HG03439 (cell line): ENCODE measurements around the gene UNC13D.
"Not testable (repeated sequence)": the region's sequence is repeated elsewhere in the genome, so short reads cannot be mapped to it uniquely, and the experiment has no call there.

ENCODE experiments used
- ATAC-seq: cut with Tn5 transposase; IDR thresholded peaks from one replicate; pipeline ENCODE4 v1.9.1; 2021; ENCODE audit warnings: mild to moderate bottlenecking, moderate library complexity; ENCODE audit not compliant: unreplicated experiment

UNC13D gene

DNA sequence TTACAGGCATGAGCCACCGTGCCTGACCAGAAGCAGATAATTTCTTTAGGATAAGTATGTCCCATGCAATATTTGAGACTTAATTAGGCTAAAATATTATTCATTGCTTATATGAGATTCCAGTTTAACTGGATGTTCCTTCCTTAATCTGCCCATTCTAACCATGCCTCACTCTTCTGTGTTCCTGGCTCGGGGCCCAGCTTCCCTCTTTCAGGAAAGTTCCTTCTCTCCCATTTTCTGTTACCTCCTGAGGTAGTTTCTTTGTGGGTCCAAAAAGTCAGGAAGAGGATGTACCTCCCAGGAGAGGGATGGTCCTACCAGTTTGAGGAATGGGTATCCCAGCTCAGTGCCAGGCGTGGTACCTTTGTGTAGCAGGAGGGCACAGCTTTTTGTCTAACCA, 36.3 kb downstream of the UNC13D start:
- ATAC-seq = no peak

GRCh38 chr17:75806822-75807500, 37.2 kb downstream of the UNC13D start:
- no peak for ATAC-seq

GRCh38 chr17:75803883-75804282, 40.3 kb downstream of the UNC13D start:
- no peak for ATAC-seq

GRCh38 chr17:75799402-75799801, 44.8 kb downstream of the UNC13D start:
- ATAC-seq = no peak

- no peak for ATAC-seq
Observed at GRCh38 chr17:75795820-75796607, 48.2 kb downstream of the UNC13D start.

- ATAC-seq = no peak
Observed at GRCh38 chr17:75793460-75793859, 50.7 kb downstream of the UNC13D start.

GRCh38 chr17:75791254-75791653, 53.0 kb downstream of the UNC13D start:
- no peak for ATAC-seq

GRCh38 chr17:75785016-75785890, 59.0 kb downstream of the UNC13D start:
- peak; percentile 57 for ATAC-seq

DNA sequence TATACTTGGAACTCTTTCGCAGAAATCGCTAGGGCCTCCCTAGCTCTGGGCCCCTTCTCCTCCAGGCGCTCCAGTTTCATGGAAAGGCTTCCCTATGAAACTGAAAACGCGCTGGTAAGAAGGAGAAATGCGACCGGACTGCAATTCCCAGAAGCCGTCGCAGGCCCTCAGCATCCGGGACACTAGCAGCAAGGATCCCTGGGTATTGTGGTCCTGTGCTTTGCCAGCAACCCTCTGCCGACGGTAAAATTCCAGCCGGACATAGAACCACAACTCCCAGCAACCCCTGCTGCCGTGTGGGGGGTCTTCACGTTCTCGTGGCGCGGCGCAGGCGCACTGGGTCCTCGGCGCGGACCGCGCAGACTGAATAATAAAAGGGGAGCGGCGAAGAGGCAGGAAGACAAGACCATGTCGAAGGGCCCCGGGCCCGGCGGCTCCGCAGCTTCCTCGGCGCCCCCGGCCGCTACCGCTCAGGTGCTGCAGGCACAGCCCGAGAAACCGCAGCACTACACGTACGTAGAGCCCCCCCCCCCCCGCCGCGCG, 59.7 kb downstream of the UNC13D start, which contains the start of gene UNK:
TSS of gene UNK (plus strand) at position 334 of the 543 bp plus-strand sequence. CDS start at position 409, 75 bp downstream.
- peak; percentile 55 for ATAC-seq

GRCh38 chr17:75783803-75784472, 60.3 kb downstream of the UNC13D start:
- peak; percentile 2 for ATAC-seq

DNA sequence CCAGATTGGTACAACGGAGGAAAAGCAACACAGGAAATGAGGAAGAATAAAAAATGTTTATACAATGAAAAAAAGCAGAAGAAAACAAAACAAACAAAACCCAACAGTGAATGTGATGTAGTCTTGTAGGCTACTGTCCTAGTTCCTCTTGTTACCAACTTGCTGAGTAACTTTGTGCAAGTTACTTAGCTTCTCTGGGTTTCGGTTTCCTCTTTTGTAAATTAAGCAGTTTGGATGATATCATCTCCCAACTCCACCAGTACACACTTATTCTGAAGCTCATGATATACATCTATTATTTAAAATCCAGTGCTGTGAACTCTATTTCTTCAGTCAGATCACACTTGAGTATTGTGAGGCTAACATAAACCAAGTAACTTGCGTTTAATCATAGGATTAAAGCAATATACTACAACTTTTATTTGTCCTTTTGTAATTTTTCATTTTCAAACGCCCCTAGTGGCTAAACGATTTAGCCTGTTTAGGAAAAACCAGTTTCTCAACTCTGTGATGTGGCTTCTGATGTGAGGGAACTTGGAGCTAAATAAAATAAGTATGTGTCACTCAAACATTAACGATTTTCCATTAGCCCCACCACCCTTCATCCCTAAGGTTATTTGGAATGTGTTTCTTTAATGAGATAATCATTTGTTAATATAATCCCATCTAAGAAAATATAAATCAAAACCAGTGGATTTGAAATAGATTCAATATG, 61.0 kb downstream of the UNC13D start:
- ATAC-seq = no peak

DNA sequence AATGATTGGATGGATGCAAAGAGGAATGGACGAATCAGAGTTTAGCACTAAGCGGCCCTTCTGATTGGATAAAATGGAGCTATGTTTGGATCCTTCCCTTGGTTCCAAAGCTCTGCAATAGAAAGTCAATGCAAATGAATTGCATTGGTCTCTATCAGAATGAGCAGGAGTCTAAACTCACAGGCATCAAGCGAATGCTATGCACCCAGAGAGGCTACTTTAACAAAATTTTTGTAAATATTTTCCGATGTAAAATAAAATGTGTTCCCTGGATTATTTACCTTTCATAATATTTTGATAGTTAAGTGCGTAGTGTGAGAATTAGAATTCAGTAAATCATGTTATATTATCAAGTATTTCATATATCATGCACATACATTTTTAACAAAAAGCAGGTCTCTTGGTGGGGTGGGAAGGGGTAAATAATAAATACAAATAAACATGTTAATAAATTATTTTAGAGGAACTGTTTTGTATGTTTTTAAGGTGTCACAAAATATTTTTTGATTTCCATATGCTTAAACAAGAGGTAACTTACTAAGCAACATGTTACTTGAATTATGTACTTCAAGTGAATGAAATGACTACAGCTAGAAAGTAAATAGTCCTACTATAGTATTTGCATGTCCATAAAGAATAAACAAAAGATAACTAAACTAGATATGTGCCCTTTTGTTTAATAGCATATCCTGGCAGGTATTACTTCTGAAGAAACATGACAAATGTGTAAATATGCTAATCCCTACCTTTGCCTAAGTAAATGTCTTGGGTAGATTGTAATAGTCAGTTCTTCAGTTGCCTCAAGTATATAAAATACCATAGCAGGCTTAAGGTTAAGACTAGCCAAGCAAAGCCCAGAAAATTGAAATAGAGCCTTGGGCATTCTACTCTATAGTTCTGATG, 64.0 kb downstream of the UNC13D start:
- no peak for ATAC-seq

DNA sequence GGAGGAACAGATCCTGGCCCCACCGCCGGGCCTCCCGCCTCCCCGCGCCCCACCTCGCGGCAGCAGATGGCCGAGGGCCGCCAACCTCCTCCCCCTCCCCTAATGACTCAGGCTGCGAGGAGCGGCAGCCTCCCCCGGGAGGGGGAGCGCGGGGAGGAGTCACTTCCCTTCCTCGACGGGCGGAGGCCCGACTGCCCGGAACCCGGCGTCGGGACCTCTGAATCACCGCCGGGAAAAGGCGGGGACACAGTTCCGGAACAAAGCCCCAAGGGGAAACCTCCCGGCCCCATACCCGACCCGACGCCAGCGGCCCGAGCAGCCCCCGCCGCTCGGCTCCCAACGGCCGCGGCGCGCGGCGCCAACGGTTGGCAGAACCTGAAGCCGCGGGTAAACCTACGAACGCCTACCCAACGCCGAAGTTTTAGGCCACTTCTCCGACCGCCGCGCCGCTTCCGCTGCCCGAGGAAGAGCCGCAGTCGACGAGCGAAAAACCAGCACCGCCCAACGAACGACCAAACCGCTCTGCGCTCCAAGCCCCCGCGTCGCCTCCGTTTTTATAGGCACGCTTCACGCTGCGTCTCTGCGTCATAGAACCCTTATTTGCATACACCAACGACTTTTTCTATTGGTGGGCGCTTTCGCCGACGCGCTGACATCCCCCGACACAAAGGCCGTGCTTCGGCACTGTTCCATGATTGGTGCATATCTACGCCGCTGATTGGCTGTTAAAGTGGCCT, 64.8 kb downstream of the UNC13D start:
- peak; percentile 66 for ATAC-seq

- peak; percentile 7 for ATAC-seq
Observed at GRCh38 chr17:75778861-75779249, 65.3 kb downstream of the UNC13D start.

DNA sequence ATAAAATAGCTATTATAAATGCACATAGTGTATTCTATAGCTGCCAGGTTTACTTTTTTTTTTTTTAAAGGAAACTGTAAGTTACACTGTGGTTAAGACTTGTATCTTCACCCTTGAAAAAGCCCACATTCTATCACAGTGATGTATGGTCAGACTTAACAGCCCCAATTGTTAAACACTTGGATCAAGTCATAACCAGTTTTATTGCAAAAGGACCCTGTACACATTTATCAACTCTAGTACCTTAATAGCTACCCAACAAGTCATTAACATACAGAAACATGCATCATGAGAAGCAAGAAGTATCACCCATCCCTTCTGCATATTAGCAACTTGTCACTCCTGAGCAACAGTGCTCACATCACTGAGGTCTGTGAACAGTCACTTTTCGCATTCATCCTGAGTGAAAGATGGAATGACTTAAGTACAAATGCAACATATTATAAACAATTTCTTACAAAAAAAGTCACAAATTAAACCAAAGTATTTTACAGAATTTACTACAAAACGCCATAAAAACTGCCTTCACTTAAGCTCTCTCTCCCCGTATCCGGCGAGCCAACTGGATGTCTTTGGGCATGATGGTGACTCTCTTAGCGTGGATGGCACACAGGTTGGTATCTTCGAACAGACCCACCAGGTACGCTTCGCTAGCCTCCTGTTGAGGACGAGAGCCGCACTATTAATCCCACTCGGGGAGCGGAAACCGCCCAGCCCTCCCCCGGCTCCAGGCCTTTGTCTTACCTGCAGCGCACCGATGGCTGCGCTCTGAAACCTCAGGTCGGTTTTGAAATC, 65.9 kb downstream of the UNC13D start:
- not testable (repeated sequence) for ATAC-seq

GRCh38 chr17:75777296-75777922, 66.8 kb downstream of the UNC13D start:
- ATAC-seq = no peak
